Panc1 (cell line): ENCODE results near the gene ZNF608. TPM values are rescaled to one million over a fixed set of nuclear protein-coding genes. Genes with fewer than 3 reads are reported as not detected.

ENCODE experiments used
- ATAC-seq: fragments of 200-7000 bp; cut with Tn5 transposase; 2 replicates; pipeline ENCODE4 v1.9.1; 2020; ENCODE audit warnings: mild to moderate bottlenecking, moderate library complexity
- BruUV-seq: library from RNA; stranded (reverse); fragments of 400-500 nt; replicated peaks from 2 replicates; lab custom pipeline; 2021; lab: Mats Ljungman, UMichigan
- CTCF ChIA-PET: fragments of 300-600 bp; sonication (Branson Sonifier 250); formaldehyde crosslinking; loops from one replicate; lab custom pipeline; 2022; ENCODE audit warnings: antibody characterized with exemption; lab: Charles Lee
- POLR2A ChIA-PET: fragments of 300-600 bp; sonication (Branson Sonifier 250); formaldehyde crosslinking; loops from one replicate; lab custom pipeline; 2022; ENCODE audit warnings: antibody characterized with exemption; lab: Charles Lee
- DNase-seq: peaks from one replicate; pipeline ENCODE4 v3.0.0-alpha.2; 2010; ENCODE audit warnings: low read depth, low spot score
- H3K27ac ChIP-seq: 2 replicates; pipeline ENCODE4 v1.5.1; 2011; ENCODE audit warnings: mild to moderate bottlenecking, low read length, inconsistent platforms
- H3K27me3 ChIP-seq: fragments of 200-500 bp; sonication (Bioruptor generic); 2 replicates; pipeline ENCODE4 v1.6.0; 2014; ENCODE audit warnings: low read length, inconsistent platforms; ENCODE audit not compliant: control insufficient read depth, insufficient read depth
- H3K36me3 ChIP-seq: fragments of 200-500 bp; sonication (Bioruptor generic); 2 replicates; pipeline ENCODE4 v1.5.1; 2014; ENCODE audit warnings: inconsistent platforms, mild to moderate bottlenecking, low read length, moderate library complexity; ENCODE audit not compliant: control insufficient read depth, insufficient read depth
- H3K4me1 ChIP-seq: 2 replicates; pipeline ENCODE4 v1.5.1; 2011; ENCODE audit warnings: inconsistent platforms, mild to moderate bottlenecking, low read length, moderate library complexity; ENCODE audit not compliant: control insufficient read depth, insufficient read depth
- H3K4me3 ChIP-seq, 2 experiments: 2 replicates each; pipeline ENCODE4 v1.5.1; 2011 to 2012; ENCODE audit warnings: low read depth in 2 of 2, low read length in 2 of 2, mild to moderate bottlenecking in 2 of 2, inconsistent platforms in 1 of 2, moderate library complexity in 1 of 2
- H3K9me3 ChIP-seq: fragments of 200-500 bp; sonication (Bioruptor generic); 2 replicates; pipeline ENCODE4 v1.5.1; 2014; ENCODE audit warnings: low read depth, mild to moderate bottlenecking, inconsistent platforms, low read length, moderate library complexity; ENCODE audit not compliant: control insufficient read depth, insufficient read depth
- POLR2AphosphoS5 ChIP-seq: IDR thresholded peaks from 2 replicates; pipeline ENCODE4 v1.6.1; 2012; ENCODE audit warnings: mild to moderate bottlenecking, low read depth, low read length, moderate library complexity
- SIN3A ChIP-seq: IDR thresholded peaks from 2 replicates; pipeline ENCODE4 v1.6.1; 2012; ENCODE audit warnings: low read depth, mild to moderate bottlenecking, low read length, moderate library complexity, borderline replicate concordance; ENCODE audit not compliant: insufficient read depth
- TCF7L2 ChIP-seq: IDR thresholded peaks from 2 replicates; pipeline ENCODE4 v1.6.1; 2011; ENCODE audit warnings: mild to moderate bottlenecking, low read depth, low read length, inconsistent platforms
- in situ Hi-C: cut with HindIII; loops from 2 replicates; pipeline ENCODE4 v1.10.0; 2016; ENCODE audit warnings: low sequenced_read_pairs, low pct_unique_long_range_greater_than_20kb
- intact Hi-C: fragments of 100-400 bp; cut with micrococcal nuclease; formaldehyde crosslinking; loops from one replicate; pipeline ENCODE4 v1.10.0; 2022; ENCODE audit not compliant: unreplicated experiment
- total RNA-seq: library from RNA; stranded (reverse); gene quantifications from one replicate; pipeline ENCODE4 v1.2.1, GENCODE V29; 2021; ENCODE audit not compliant: unreplicated experiment
- TF ChIP-seq, protein P1 (sequence below): fragments of 450-650 bp; IDR thresholded peaks from 2 replicates; pipeline ENCODE4 v1.5.1; 2017; ENCODE audit warnings: mild to moderate bottlenecking
- TF ChIP-seq, protein P2 (sequence below), 2 experiments: IDR thresholded peaks; 2 replicates each; pipeline ENCODE4 v1.6.1; 2011 to 2012; ENCODE audit warnings: low read depth in 2 of 2, control low read depth in 1 of 2, low read length in 1 of 2, mild to moderate bottlenecking in 1 of 2, moderate library complexity in 1 of 2; ENCODE audit not compliant: insufficient read depth in 1 of 2

Gene ZNF608
- total RNA-seq, 1 experiment from 2014 or later: 37.5 TPM

DNA sequence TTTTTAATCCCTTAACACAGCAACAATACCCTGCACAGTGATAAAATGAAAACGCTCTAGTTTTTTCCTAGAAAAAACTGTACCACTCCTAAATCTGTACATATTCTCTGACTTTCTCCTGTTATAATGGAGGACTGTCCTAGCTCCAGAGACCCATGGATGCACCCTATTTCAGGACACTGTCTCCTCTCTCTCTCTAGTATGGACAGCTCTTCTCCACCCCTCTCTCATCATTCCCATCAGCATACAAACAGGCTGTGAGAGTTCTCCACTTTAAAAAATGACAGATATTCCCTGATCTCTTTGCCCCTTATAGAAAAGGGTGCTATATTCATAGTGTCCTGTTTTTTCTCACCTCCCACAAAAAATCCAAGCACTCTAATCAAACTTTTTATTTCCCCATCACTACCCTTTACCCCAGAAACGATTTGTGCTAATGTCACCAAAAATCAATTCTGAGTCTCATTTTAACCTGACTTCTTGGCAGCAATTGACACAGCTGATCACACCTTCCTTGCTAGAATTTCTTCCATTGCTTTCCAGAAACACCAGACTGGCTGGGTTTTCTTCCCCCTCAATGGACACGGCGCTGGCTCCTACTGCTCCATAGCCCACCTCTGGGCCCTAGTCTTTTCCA lies 20.7 kb downstream of the ZNF608 start:
- Histone ChIP-seq H3K4me1 (peaks cover 83% of the 10 kb centered on the region), H3K27ac (peak overlapping the region; percentile 76), H3K9me3 (no peaks in the 10 kb centered on the region), H3K4me3 (no peak overlapping the region), H3K27me3 (no peaks in the 10 kb centered on the region), H3K36me3 (no peaks in the 10 kb centered on the region)
- DNase-seq (no peak), ATAC-seq (0 out of 2 replicates have a peak, but pooled peaks have one; percentile 40)
- in situ Hi-C loops: no loop called here
- TF ChIP-seq, protein P1, sequence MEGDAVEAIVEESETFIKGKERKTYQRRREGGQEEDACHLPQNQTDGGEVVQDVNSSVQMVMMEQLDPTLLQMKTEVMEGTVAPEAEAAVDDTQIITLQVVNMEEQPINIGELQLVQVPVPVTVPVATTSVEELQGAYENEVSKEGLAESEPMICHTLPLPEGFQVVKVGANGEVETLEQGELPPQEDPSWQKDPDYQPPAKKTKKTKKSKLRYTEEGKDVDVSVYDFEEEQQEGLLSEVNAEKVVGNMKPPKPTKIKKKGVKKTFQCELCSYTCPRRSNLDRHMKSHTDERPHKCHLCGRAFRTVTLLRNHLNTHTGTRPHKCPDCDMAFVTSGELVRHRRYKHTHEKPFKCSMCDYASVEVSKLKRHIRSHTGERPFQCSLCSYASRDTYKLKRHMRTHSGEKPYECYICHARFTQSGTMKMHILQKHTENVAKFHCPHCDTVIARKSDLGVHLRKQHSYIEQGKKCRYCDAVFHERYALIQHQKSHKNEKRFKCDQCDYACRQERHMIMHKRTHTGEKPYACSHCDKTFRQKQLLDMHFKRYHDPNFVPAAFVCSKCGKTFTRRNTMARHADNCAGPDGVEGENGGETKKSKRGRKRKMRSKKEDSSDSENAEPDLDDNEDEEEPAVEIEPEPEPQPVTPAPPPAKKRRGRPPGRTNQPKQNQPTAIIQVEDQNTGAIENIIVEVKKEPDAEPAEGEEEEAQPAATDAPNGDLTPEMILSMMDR: no peak
- TF ChIP-seq, protein P2, sequence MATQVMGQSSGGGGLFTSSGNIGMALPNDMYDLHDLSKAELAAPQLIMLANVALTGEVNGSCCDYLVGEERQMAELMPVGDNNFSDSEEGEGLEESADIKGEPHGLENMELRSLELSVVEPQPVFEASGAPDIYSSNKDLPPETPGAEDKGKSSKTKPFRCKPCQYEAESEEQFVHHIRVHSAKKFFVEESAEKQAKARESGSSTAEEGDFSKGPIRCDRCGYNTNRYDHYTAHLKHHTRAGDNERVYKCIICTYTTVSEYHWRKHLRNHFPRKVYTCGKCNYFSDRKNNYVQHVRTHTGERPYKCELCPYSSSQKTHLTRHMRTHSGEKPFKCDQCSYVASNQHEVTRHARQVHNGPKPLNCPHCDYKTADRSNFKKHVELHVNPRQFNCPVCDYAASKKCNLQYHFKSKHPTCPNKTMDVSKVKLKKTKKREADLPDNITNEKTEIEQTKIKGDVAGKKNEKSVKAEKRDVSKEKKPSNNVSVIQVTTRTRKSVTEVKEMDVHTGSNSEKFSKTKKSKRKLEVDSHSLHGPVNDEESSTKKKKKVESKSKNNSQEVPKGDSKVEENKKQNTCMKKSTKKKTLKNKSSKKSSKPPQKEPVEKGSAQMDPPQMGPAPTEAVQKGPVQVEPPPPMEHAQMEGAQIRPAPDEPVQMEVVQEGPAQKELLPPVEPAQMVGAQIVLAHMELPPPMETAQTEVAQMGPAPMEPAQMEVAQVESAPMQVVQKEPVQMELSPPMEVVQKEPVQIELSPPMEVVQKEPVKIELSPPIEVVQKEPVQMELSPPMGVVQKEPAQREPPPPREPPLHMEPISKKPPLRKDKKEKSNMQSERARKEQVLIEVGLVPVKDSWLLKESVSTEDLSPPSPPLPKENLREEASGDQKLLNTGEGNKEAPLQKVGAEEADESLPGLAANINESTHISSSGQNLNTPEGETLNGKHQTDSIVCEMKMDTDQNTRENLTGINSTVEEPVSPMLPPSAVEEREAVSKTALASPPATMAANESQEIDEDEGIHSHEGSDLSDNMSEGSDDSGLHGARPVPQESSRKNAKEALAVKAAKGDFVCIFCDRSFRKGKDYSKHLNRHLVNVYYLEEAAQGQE (IDR thresholded peaks at IDR 0.05; ENCODE audit: insufficient read depth in 1 of 2, low read depth in 2 of 2, low read length in 1 of 2): no peak
- TF ChIP-seq TCF7L2 (no peak), SIN3A (no peak), POLR2AphosphoS5 (no peak)
- ChIA-PET CTCF (no interaction called here), POLR2A (no interaction called here)
- TSS peak; percentile 47 for BruUV-seq
- intact Hi-C loops: no loop called here

DNA sequence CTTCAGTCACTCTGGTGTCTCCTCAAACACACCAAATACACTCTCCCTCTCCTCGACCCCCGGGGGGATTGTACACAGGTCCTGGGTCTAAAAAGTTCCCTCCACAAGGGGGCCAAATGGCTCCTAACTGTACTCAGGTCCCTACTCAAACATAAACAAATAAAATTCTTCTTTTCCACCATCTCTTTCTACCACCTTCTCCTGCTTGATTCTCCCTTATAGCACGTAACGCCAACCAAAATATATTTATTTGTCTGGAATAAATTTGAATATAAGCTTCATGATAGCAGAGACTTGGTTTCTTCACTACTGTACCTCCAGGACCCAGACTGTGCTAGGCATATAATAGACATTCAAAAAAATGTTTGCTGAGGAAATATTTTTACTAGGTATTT lies 21.4 kb downstream of the ZNF608 start:
- Histone ChIP-seq H3K4me1 (peaks cover 83% of the 10 kb centered on the region), H3K27ac (peak overlapping the region; percentile 76), H3K4me3 (peak overlapping the region; percentile 0 to 26; a peak in 3 of 4 replicates), H3K36me3 (no peaks in the 10 kb centered on the region), H3K9me3 (no peaks in the 10 kb centered on the region), H3K27me3 (no peaks in the 10 kb centered on the region)
- ChIA-PET POLR2A (no interaction called here), CTCF (interaction anchor here (0.7 kb wide), 1 partner anchor 301 kb away, joined by 3 read pairs; no protein-coding TSS in a partner anchor)
- BruUV-seq: no TSS peak
- TF ChIP-seq, protein P1: peak; percentile 46
- TF ChIP-seq, protein P2 (IDR thresholded peaks at IDR 0.05; ENCODE audit: insufficient read depth in 1 of 2, low read depth in 2 of 2, low read length in 1 of 2): no peak
- ATAC-seq (peak; percentile 58; the same call in 1 of the 2 replicates), DNase-seq (no peak)
- in situ Hi-C loops (no loop called here), intact Hi-C loops (no loop called here)
